Spleen (tissue), 11 donors: Measurements from ENCODE around the gene SLC66A1. TPM values are rescaled to one million over a fixed set of nuclear protein-coding genes. Genes with fewer than 3 reads are reported as not detected.

Experiments
- DNase-seq: peaks from one replicate; pipeline ENCODE4 v3.0.0-alpha.2; 2020
- H3K27ac ChIP-seq, 8 donors: fragments of 200-600 bp; sonication (generic) in 7 of 8; 1 replicate in 4 of 8; 2 replicates in 4 of 8; pipeline versions ENCODE4 v1.5.0 to v1.8.0; 2016 to 2021; ENCODE audit warnings: inconsistent platforms in 4 of 8, mild to moderate bottlenecking in 4 of 8, moderate library complexity in 1 of 8
- H3K27me3 ChIP-seq, 7 donors: fragments of 200-600 bp; sonication (generic) in 6 of 7; replicated peaks in 1 of 7; 1 replicate in 4 of 7; 2 replicates in 3 of 7; pipeline versions ENCODE4 v1.5.0 to v1.8.0; 2016 to 2021; ENCODE audit warnings: inconsistent platforms in 3 of 7, mild to moderate bottlenecking in 1 of 7
- H3K36me3 ChIP-seq, 6 donors: fragments of 200-600 bp; sonication (generic) in 5 of 6; 1 replicate in 4 of 6; 2 replicates in 2 of 6; pipeline versions ENCODE4 v1.5.0 to v1.8.0; 2016 to 2021; ENCODE audit warnings: inconsistent platforms in 2 of 6
- H3K4me1 ChIP-seq, 6 donors: fragments of 200-600 bp; sonication (generic) in 5 of 6; 1 replicate in 3 of 6; 2 replicates in 3 of 6; pipeline versions ENCODE4 v1.5.0 to v1.8.0; 2016 to 2021; ENCODE audit warnings: inconsistent platforms in 3 of 6
- H3K4me3 ChIP-seq, 8 donors: fragments of 200-600 bp; sonication (generic) in 7 of 8; 1 replicate in 4 of 8; 2 replicates in 4 of 8; pipeline versions ENCODE4 v1.5.0 to v1.8.0; 2016 to 2021; ENCODE audit warnings: inconsistent platforms in 4 of 8, mild to moderate bottlenecking in 4 of 8, moderate library complexity in 2 of 8
- H3K9me3 ChIP-seq, 8 donors: fragments of 200-600 bp; sonication (generic) in 7 of 8; 1 replicate in 4 of 8; 2 replicates in 4 of 8; pipeline versions ENCODE4 v1.5.0 to v1.8.0; 2016 to 2021; ENCODE audit warnings: inconsistent platforms in 4 of 8
- CTCF ChIP-seq, 11 experiments: fragments of 200-600 bp in 7 of 11; fragments of 450-650 bp in 4 of 11; sonication (generic) in 4 of 11; IDR thresholded peaks in 8 of 11; conservative IDR thresholded peaks in 3 of 11; 1 replicate in 7 of 11; 2 replicates in 4 of 11; pipeline versions ENCODE4 v1.4.0 to v1.8.0; 2016 to 2021; ENCODE audit warnings: antibody characterized with exemption in 11 of 11, inconsistent platforms in 4 of 11, mild to moderate bottlenecking in 1 of 11
- POLR2A ChIP-seq, 3 donors: fragments of 450-650 bp; IDR thresholded peaks; one replicate each; pipeline ENCODE4 v1.5.1; 2017; ENCODE audit warnings: antibody characterized with exemption in 3 of 3, mild to moderate bottlenecking in 1 of 3
- POLR2AphosphoS5 ChIP-seq, 3 donors: sonication (generic); formaldehyde crosslinking; IDR thresholded peaks; one replicate each; pipeline ENCODE4 v1.5.1; 2017; ENCODE audit warnings: antibody characterized with exemption in 3 of 3
- WGBS, 5 donors: extraction: QIAGEN DNeasy Blood & Tissue Kit in 3 of 5; methylation state at CpG; one replicate each; pipeline versions ENCODE4 v1.1.5 to v1.1.7; 2013 to 2018; 5-methylcytosine and 5-hydroxymethylcytosine counted together
- intact Hi-C: fragments of 100-400 bp; cut with DNase I; formaldehyde crosslinking; loops from one replicate; pipeline ENCODE4 v1.15.0; 2023; ENCODE audit warnings: low total_unique reads
- polyA plus RNA-seq, 3 donors: library from polyadenylated mRNA; stranded (reverse); fragments of 200-250 nt; gene quantifications; one replicate each; pipeline ENCODE4 v1.2.1, GENCODE V29; 2013
- total RNA-seq, 7 donors: library from RNA; depleted of rRNA in 3 of 7; stranded (reverse); fragments of >200 nt in 3 of 7; fragmentation: NEBNext Ultra II Directional in 4 of 7; extraction: Animal tissue kit (Norgen Biotek cat#: 25700) in 4 of 7; gene quantifications; one replicate each; pipeline versions ENCODE4 v1.1.0 to v1.2.1, GENCODE V29; 2016 to 2021
- donor health status: healthy with polysubstance abuse.
- donor health status: DM: no; HTN: no; CAD: no; lungs with moderate emphysema.
- donor health status: DM: no; HTN: no; CAD: no.
- donor health status: Bipolar disorder and iron deficiency.
- donor health status: healthy.
- donor health status: DM: no; HTN: no; CAD: no.
- donor health status: DM: yes; HTN: yes; CAD: no.

The SLC66A1 gene
- total and polyA plus RNA-seq, 10 donors, result 9.6 to 20.9 (median 13.9) TPM

- DNase-seq, result no peak
- WGBS, 5 donors, result 90 to 95% (median 92%) methylated on average over 26 to 27 of the region's 27 CpGs
- Histone ChIP-seq H3K4me3 (no peak overlapping the region), H3K9me3 (no peaks in the 10 kb centered on the region), H3K27me3 (no peaks in the 10 kb centered on the region), H3K4me1 (peaks cover 0 to 16% (median 6%) of the 10 kb centered on the region in 6 donors), H3K27ac (no peak overlapping the region), H3K36me3 (peaks cover 4 to 71% (median 52%) of the 10 kb centered on the region in 6 donors)
- intact Hi-C loops, result no loop called here
- TF ChIP-seq POLR2AphosphoS5 (IDR thresholded peaks at IDR 0.05) (peak in 1 of 3 donors; percentile 48), POLR2A (IDR thresholded peaks at IDR 0.05) (no peak), CTCF (IDR thresholded peaks at IDR 0.05 in 8 of 11, conservative IDR thresholded peaks at IDR 0.05 in 3 of 11) (no peak)
Measured at GRCh38 chr1:19338323-19338762, 26.2 kb downstream of the SLC66A1 start.

GRCh38 chr1:19339214-19339861 lies 27.2 kb downstream of the SLC66A1 start:
- no peak for DNase-seq
- Histone ChIP-seq H3K36me3 (peaks cover 4 to 79% (median 62%) of the 10 kb centered on the region in 6 donors), H3K4me1 (peaks cover 0 to 21% (median 8%) of the 10 kb centered on the region in 6 donors), H3K27me3 (no peaks in the 10 kb centered on the region), H3K4me3 (no peak overlapping the region), H3K27ac (no peak overlapping the region), H3K9me3 (no peaks in the 10 kb centered on the region)
- 90 to 94% (median 92%) methylated on average over 18 to 19 of the region's 19 CpGs for WGBS, 5 donors
- intact Hi-C loops, result no loop called here
- TF ChIP-seq POLR2A (IDR thresholded peaks at IDR 0.05), result no peak
- TF ChIP-seq POLR2AphosphoS5 (IDR thresholded peaks at IDR 0.05), result peak in 1 of 3 donors; percentile 30

- TF ChIP-seq POLR2A (IDR thresholded peaks at IDR 0.05) (no peak), CTCF (IDR thresholded peaks at IDR 0.05 in 8 of 11, conservative IDR thresholded peaks at IDR 0.05 in 3 of 11) (no peak), POLR2AphosphoS5 (IDR thresholded peaks at IDR 0.05) (no peak)
- Histone ChIP-seq H3K9me3 (no peaks in the 10 kb centered on the region), H3K27me3 (no peaks in the 10 kb centered on the region), H3K36me3 (peaks cover 4 to 91% (median 73%) of the 10 kb centered on the region in 6 donors), H3K4me1 (peaks cover 0 to 30% (median 8%) of the 10 kb centered on the region in 6 donors), H3K4me3 (no peak overlapping the region), H3K27ac (no peak overlapping the region)
- 96 to 98% (median 97%) methylated on average over 14 of the region's 14 CpGs for WGBS, 5 donors
- no peak for DNase-seq
- intact Hi-C loops, result no loop called here
Measured at GRCh38 chr1:19340387-19340937, 28.3 kb downstream of the SLC66A1 start.

- Histone ChIP-seq H3K27ac (peak overlapping the region in 2 of 8 donors; percentile 0 to 6), H3K4me1 (peaks cover 0 to 37% (median 10%) of the 10 kb centered on the region in 6 donors), H3K4me3 (no peak overlapping the region), H3K9me3 (no peaks in the 10 kb centered on the region), H3K27me3 (no peaks in the 10 kb centered on the region), H3K36me3 (peaks cover 4 to 97% (median 76%) of the 10 kb centered on the region in 6 donors)
- peak; percentile 89 for DNase-seq
- intact Hi-C loops, result no loop called here
- 67 to 70% (median 67%) methylated on average over 25 of the region's 25 CpGs for WGBS, 5 donors
- no peak for TF ChIP-seq POLR2A (IDR thresholded peaks at IDR 0.05)
- peak in 2 of 3 donors; percentile 18 to 28 for TF ChIP-seq POLR2AphosphoS5 (IDR thresholded peaks at IDR 0.05)
- peak; percentile 59 to 91 (median 83) for TF ChIP-seq CTCF (IDR thresholded peaks at IDR 0.05 in 8 of 11, conservative IDR thresholded peaks at IDR 0.05 in 3 of 11)
Measured at GRCh38 chr1:19341201-19342061, 29.3 kb downstream of the SLC66A1 start.
